Activated T-helper 2 cell treated with anti-CD3 and anti-CD28 coated beads, Interferon-gamma antibody, Interleukin-2, Interleukin-4, amounts not matched to agents 10 μg/mL and 5 μg/mL and 100 μg/mL, durations not matched to agents 14 hours and 24 hours and 36 hours (primary cell): ENCODE measurements around the gene CLEC2L. TPM values are rescaled to one million over a fixed set of nuclear protein-coding genes. Genes with fewer than 3 reads are reported as not detected.

Source experiments
- DNase-seq: peaks from one replicate; pipeline ENCODE4 v3.0.0; 2021; ENCODE audit warnings: low spot score
- H3K27ac Mint-ChIP-seq: one replicate; pipeline ENCODE4 v1.8.0; 2021; ENCODE audit warnings: mixed read lengths
- H3K27me3 Mint-ChIP-seq: one replicate; pipeline ENCODE4 v1.8.0; 2021; ENCODE audit warnings: low read depth, mixed read lengths
- H3K36me3 Mint-ChIP-seq: one replicate; pipeline ENCODE4 v1.8.0; 2021; ENCODE audit warnings: low read depth, mixed read lengths
- H3K4me1 Mint-ChIP-seq: one replicate; pipeline ENCODE4 v1.8.0; 2021; ENCODE audit warnings: low read depth, mixed read lengths
- H3K4me3 Mint-ChIP-seq: one replicate; pipeline ENCODE4 v1.8.0; 2021; ENCODE audit warnings: low read depth, mild to moderate bottlenecking, moderate library complexity, mixed read lengths
- H3K9me3 Mint-ChIP-seq: one replicate; pipeline ENCODE4 v1.8.0; 2021; ENCODE audit warnings: mixed read lengths
- intact Hi-C: fragments of 100-400 bp; cut with micrococcal nuclease; formaldehyde crosslinking; loops from one replicate; pipeline ENCODE4 v1.15.1; 2023
- total RNA-seq: library from RNA; stranded (reverse); gene quantifications from 2 replicates; pipeline ENCODE4 v1.2.3, GENCODE V29; 2022

Gene CLEC2L
- total RNA-seq, 1 donor from 2014 or later: not detected

DNA sequence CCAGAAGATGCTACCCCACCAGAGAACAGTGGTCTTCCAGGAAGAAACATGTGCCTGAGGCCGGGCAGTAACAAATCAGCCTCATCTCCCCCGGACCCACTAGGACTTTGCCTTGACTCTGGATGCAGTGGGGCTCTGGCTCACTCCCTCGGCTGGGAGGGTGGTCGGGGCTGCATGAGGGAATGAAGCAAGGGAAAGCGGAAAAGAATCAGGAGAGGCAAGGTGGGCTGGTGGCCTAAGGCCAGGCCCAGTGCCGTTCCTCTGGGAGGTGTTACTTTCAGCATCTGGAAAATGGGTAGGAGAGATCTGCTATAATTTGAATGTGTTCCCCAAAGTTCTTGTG is 51.8 kb downstream of the CLEC2L start:
- H3K4me3 Mint-ChIP-seq: no peak overlapping the region
- intact Hi-C loops: no loop called here
- no peak overlapping the region for H3K27ac Mint-ChIP-seq
- no peaks in the 10 kb centered on the region for H3K4me1 Mint-ChIP-seq
- H3K36me3 Mint-ChIP-seq: peaks cover 3% of the 10 kb centered on the region
- H3K9me3 Mint-ChIP-seq: no peaks in the 10 kb centered on the region
- DNase-seq: no peak
- H3K27me3 Mint-ChIP-seq: no peaks in the 10 kb centered on the region

DNA sequence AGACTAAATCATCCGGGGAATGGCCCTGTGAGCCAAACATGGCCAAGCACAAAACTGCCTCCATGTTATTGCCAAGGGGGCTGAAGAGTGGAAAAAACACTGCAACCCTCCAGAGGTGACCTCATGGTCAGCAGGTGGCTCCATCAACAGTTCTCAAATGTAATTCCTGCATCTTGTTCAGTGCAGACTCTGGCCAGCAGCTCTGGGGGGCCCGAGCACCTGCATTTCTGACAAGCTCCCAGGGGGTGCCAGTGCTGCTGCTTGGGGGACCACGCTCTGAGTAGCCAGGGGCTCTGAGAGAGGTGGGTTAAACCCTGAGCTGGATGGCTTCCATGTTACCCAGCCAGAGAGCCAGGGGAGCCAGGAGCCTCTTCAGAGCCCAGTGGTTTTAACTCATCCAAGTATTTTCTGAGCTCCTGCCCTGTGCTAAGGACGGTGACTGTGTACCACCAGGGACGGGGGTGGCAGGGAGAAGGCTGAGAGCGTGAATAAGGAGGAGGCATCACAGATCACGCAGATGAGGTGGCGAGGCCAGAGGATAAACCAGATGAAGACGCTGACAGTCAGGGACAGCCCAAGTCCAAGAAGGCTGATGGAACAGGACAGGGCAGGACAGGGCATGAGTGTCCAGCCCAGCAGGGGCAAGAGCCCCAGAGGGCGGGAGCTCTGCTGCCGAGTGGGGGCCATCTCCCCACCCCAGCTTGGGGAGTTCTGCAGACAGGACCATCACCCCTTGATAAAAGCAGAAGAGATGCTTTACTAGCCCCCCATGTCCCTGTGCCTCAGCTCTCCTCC is 52.9 kb downstream of the CLEC2L start:
- Mint-ChIP-seq H3K9me3 (no peaks in the 10 kb centered on the region), H3K4me1 (no peaks in the 10 kb centered on the region), H3K36me3 (no peaks in the 10 kb centered on the region), H3K4me3 (no peak overlapping the region), H3K27me3 (no peaks in the 10 kb centered on the region), H3K27ac (no peak overlapping the region)
- intact Hi-C loops: no loop called here
- no peak for DNase-seq

DNA sequence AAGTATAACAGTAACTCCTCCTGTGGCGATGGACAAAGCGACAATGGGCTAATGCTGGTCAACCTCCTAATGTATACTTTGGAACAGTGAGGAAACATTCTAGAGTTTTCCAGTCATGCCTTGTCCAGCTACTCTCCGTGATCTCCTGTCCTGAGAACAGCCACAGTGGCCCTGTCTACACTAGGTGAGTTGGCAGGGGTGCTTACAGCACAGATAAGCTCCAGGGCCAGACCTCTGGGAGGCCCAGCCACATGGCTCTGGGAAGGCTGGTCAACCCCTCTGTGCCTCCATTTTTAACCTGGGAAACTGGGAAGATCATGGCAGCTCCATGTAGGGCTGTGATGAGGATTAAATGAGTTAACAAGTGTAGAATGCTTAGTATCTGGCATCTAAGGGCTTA is 57.0 kb downstream of the CLEC2L start:
- no peak overlapping the region for H3K4me3 Mint-ChIP-seq
- H3K27ac Mint-ChIP-seq: no peak overlapping the region
- intact Hi-C loops: no loop called here
- no peaks in the 10 kb centered on the region for H3K9me3 Mint-ChIP-seq
- peaks cover 5% of the 10 kb centered on the region for H3K4me1 Mint-ChIP-seq
- no peak for DNase-seq
- peaks cover 12% of the 10 kb centered on the region for H3K36me3 Mint-ChIP-seq
- H3K27me3 Mint-ChIP-seq: no peaks in the 10 kb centered on the region

DNA sequence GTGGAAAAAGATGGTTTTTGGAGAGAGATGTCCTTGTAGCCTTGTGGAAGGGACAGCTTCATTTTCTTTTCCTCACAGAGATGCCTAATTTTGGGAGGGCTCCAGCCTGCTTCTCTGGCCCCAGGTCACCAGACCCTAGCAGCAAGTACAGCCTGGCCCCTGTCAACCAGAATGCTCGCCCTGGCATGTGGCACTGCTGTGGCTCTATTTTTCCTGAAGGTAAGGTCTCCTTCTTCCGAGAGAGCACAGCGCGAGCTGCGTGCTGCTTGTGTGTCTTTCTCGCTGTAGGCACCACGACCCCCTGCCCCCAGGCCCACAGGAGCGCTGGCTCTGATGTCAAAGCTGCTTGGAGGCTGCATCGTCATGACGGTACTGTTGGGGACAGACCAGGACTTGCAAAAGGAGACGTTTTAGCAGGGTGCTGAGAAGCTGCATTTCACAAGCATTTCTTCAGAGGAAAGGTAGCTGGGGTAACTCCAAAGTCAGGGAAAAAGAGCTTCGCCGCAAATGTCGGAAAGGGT is 58.7 kb downstream of the CLEC2L start:
- no peak for DNase-seq
- intact Hi-C loops: no loop called here
- Mint-ChIP-seq H3K9me3 (no peaks in the 10 kb centered on the region), H3K36me3 (peaks cover 21% of the 10 kb centered on the region), H3K27me3 (no peaks in the 10 kb centered on the region), H3K4me3 (no peak overlapping the region), H3K27ac (no peak overlapping the region), H3K4me1 (peaks cover 5% of the 10 kb centered on the region)

DNA sequence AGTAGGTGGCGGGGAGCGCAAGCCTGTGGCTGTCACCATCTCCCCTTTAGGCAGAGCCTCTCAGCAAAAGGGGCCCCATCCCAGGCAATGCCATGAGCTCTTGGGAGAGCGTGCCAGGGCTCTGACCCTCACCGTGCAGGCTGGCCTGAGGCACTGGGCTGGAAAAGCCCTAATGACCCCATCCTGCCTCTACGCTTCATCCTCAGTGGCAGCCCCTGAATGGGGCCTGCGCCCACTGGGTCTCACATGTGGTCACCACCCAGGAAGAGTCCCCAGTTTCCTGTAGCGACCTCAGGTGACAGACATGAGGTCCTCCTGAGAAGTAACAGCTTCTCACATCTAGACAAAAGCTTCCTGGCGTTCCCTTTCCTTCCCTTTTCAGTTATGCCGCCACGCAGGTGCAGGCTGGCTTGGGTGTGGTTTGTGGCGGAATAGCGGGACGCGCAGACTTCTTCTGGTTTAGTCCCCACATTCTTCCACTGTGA is 59.2 kb downstream of the CLEC2L start:
- DNase-seq: no peak
- intact Hi-C loops: no loop called here
- Mint-ChIP-seq H3K36me3 (peaks cover 21% of the 10 kb centered on the region), H3K9me3 (no peaks in the 10 kb centered on the region), H3K27me3 (no peaks in the 10 kb centered on the region), H3K27ac (no peak overlapping the region), H3K4me3 (no peak overlapping the region), H3K4me1 (peaks cover 5% of the 10 kb centered on the region)

DNA sequence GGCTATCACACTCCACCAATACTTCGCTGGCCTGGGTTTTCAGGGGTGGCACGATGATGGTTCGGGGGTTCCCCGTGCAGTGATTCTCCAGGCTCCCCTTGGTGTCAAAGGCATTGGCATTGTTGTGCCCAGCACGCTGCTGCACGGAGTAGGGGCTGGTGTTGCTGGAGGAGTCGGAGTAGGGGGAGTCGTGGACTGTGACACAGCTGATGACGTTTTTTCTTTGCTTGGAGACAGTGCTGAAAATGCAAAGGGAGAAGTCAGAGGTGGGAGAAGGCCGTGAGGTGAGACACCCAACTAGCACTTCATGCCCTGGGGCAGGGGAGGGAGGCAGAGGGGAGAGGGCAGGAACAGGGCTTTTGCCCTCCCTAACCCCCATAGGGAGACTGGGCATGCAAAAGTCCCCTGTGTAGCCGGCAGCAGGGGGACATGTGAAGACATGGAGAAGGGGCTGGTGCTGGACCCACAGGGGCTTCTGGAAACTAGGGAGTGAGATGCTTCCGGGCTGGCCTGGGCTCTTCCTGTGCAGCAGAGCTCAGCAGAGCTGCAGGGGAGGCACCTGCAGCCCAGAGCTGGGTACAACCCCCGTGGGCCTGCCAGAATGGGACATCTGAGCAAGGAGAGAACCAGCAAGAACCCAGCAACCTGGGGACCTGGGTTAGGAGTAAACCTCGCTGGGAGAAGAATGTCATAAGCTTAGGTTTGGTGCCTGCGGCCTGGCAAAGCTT is 60.5 kb downstream of the CLEC2L start:
- peaks cover 21% of the 10 kb centered on the region for H3K36me3 Mint-ChIP-seq
- H3K4me1 Mint-ChIP-seq: peaks cover 5% of the 10 kb centered on the region
- no peak overlapping the region for H3K27ac Mint-ChIP-seq
- no peak for DNase-seq
- H3K27me3 Mint-ChIP-seq: no peaks in the 10 kb centered on the region
- intact Hi-C loops: no loop called here
- H3K4me3 Mint-ChIP-seq: no peak overlapping the region
- H3K9me3 Mint-ChIP-seq: no peaks in the 10 kb centered on the region

DNA sequence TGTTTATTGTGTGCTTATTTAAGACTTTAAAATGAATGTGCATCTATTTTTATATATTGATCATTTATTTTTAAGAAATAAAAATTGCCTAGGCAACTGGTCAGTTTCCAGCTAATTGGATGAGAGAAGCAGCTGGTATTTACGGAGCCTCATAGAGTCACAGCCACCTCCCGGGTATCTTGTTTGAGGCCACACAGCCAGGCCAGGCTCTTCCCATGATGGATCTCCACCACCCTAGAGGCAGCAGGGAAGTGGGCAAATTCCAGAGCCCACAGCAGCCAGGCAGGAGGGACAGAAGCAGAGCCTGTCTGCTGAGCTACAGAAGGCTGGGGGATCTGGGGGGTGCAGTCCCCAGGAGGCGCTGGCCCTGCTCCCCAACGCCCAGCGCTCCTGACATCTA is 61.6 kb downstream of the CLEC2L start:
- Mint-ChIP-seq H3K27me3 (no peaks in the 10 kb centered on the region), H3K36me3 (peaks cover 21% of the 10 kb centered on the region), H3K4me3 (no peak overlapping the region), H3K27ac (no peak overlapping the region), H3K4me1 (peaks cover 5% of the 10 kb centered on the region), H3K9me3 (no peaks in the 10 kb centered on the region)
- no peak for DNase-seq
- intact Hi-C loops: no loop called here

DNA sequence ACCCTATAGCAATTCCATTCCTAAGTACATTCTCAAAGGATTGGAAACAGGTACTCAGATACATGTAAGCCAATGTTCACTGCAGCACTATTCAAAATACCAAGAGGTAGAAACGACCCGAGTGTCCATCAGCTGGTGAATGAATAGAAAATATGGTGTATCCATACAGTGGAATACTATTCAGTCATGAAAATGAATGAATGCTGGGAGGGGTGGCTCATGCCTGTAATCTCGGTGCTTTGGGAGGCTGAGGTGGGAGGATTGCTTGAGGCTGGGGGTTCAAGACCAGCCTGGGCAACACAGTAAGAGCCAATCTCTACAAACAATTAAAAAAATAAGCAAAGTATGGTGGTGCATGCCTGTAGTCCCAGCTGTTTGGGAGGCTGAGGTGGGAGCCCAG is 62.8 kb downstream of the CLEC2L start:
- H3K36me3 Mint-ChIP-seq: peaks cover 21% of the 10 kb centered on the region
- H3K27me3 Mint-ChIP-seq: no peaks in the 10 kb centered on the region
- H3K27ac Mint-ChIP-seq: no peak overlapping the region
- H3K4me3 Mint-ChIP-seq: no peak overlapping the region
- no peak for DNase-seq
- no peaks in the 10 kb centered on the region for H3K9me3 Mint-ChIP-seq
- peaks cover 5% of the 10 kb centered on the region for H3K4me1 Mint-ChIP-seq
- intact Hi-C loops: no loop called here

DNA sequence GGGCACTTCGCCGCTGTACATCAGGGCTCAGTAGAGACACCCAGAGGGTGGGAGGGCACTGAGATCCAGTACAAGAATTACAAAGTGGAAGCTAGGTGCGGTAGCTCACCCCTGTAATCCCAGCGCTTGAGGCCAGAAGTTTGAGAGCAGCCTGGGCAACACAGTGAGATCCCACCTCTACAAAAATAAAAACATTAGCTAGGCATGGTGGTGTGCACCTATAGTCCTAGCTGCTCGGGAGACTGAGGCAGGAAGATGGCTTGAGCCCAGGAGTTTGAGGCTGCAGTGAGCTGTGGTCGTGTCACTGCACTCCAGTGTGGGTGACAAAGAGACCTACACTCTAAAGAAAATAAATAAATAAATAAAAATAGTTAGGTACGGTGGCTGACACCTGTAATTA is 64.0 kb downstream of the CLEC2L start:
- no peak overlapping the region for H3K27ac Mint-ChIP-seq
- no peaks in the 10 kb centered on the region for H3K9me3 Mint-ChIP-seq
- no peak for DNase-seq
- H3K27me3 Mint-ChIP-seq: no peaks in the 10 kb centered on the region
- intact Hi-C loops: no loop called here
- no peak overlapping the region for H3K4me3 Mint-ChIP-seq
- H3K36me3 Mint-ChIP-seq: peaks cover 21% of the 10 kb centered on the region
- H3K4me1 Mint-ChIP-seq: peaks cover 5% of the 10 kb centered on the region

DNA sequence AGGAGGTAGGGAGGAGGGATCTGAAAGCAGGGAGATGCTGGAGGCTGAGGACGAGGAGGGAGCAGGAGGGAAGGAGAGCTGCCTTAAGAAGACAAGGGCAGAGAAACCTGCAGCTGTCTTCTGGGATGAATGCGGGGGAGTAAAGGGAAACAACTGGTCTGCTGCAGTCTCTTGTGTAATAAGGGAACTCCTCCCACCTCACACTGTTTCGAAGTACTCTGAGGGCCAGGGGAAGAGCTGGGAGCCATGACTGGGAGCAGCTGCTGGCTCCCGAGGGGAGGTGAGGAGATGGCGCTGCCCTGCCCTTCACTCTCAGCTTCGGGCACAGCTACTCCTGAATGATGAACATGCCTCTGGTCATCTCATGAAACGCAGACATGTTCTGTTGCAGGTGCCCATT is 65.1 kb downstream of the CLEC2L start:
- intact Hi-C loops: no loop called here
- Mint-ChIP-seq H3K36me3 (peaks cover 20% of the 10 kb centered on the region), H3K9me3 (no peaks in the 10 kb centered on the region), H3K4me1 (no peaks in the 10 kb centered on the region), H3K27ac (peak overlapping the region; percentile 38), H3K4me3 (no peak overlapping the region), H3K27me3 (no peaks in the 10 kb centered on the region)
- no peak for DNase-seq

GRCh38 chr7:139589474-139589873 is 66.0 kb downstream of the CLEC2L start:
- Mint-ChIP-seq H3K36me3 (peaks cover 20% of the 10 kb centered on the region), H3K9me3 (no peaks in the 10 kb centered on the region), H3K27me3 (no peaks in the 10 kb centered on the region), H3K27ac (no peak overlapping the region), H3K4me1 (no peaks in the 10 kb centered on the region), H3K4me3 (no peak overlapping the region)
- DNase-seq: no peak
- intact Hi-C loops: no loop called here

DNA sequence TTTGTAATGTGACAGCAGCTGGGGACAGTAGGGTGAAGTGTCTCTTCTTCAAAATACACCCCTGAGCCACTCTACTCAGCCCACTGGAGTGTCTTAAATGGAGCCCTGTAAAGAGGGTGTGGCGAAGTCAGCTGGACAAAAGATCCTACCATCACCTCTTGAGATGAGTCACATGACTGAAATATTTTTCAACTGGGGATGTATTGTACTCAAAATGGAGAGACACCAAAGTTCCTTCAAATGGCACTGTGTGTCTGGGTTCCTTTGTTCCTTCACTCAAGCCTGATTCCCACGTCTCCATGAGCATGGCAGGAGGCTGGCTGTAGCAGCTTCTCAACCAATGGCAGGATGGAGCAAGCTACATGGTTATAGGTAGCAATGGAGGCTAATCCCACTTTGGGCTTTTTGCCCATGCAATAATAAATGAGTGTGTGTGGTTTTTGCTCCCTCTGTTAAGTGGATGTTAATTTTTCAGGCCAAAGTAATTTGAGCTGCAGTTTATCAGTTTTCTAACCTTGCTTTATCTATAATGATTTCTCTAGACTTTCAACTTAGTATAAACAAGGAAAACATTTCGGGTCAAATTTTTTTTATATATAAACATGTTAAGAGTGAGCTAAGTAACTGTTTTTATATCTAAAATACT is 68.2 kb downstream of the CLEC2L start:
- no peaks in the 10 kb centered on the region for H3K27me3 Mint-ChIP-seq
- no peak overlapping the region for H3K4me3 Mint-ChIP-seq
- no peak overlapping the region for H3K27ac Mint-ChIP-seq
- intact Hi-C loops: no loop called here
- H3K9me3 Mint-ChIP-seq: no peaks in the 10 kb centered on the region
- no peak for DNase-seq
- H3K4me1 Mint-ChIP-seq: no peaks in the 10 kb centered on the region
- peaks cover 22% of the 10 kb centered on the region for H3K36me3 Mint-ChIP-seq
